HG03060 (cell line): ENCODE results near the gene ABHD17C.
"Not testable (repeated sequence)": the region's sequence is repeated elsewhere in the genome, so short reads cannot be mapped to it uniquely, and the experiment has no call there.

Source experiments
- ATAC-seq: cut with Tn5 transposase; IDR thresholded peaks from one replicate; pipeline ENCODE4 v1.9.1; 2021; ENCODE audit warnings: low read depth, moderate number of reproducible peaks; ENCODE audit not compliant: unreplicated experiment

ABHD17C gene

GRCh38 chr15:80695099-80695910 is at the start of gene ABHD17C:
ABHD17C (plus strand) TSS chr15:80695310; CDS start chr15:80695430, 120 bp downstream.
- no peak for ATAC-seq

GRCh38 chr15:80645494-80646065 is 49.5 kb upstream of the ABHD17C start:
- ATAC-seq, result no peak

GRCh38 chr15:80647424-80647823 is 47.7 kb upstream of the ABHD17C start:
- ATAC-seq, result not testable (repeated sequence)

- ATAC-seq, result no peak
These were observed 40.8 kb upstream of the ABHD17C start for GRCh38 chr15:80654299-80654698.

GRCh38 chr15:80659375-80659774 is 35.7 kb upstream of the ABHD17C start:
- ATAC-seq, result no peak

GRCh38 chr15:80660119-80660518 is 35.0 kb upstream of the ABHD17C start:
- no peak for ATAC-seq

GRCh38 chr15:80662129-80662528 is 33.0 kb upstream of the ABHD17C start:
- ATAC-seq, result no peak

- no peak for ATAC-seq
These were observed 32.2 kb upstream of the ABHD17C start for GRCh38 chr15:80662757-80663553.

- ATAC-seq, result no peak
These were observed 30.0 kb upstream of the ABHD17C start for GRCh38 chr15:80665151-80665550.

- no peak for ATAC-seq
These were observed 27.2 kb upstream of the ABHD17C start for GRCh38 chr15:80667936-80668335.

GRCh38 chr15:80668546-80669236 is 26.4 kb upstream of the ABHD17C start:
- no peak for ATAC-seq

GRCh38 chr15:80669663-80670273 is 25.3 kb upstream of the ABHD17C start:
- no peak for ATAC-seq

- no peak for ATAC-seq
These were observed 21.4 kb upstream of the ABHD17C start for GRCh38 chr15:80673561-80674244.

- ATAC-seq, result no peak
These were observed 20.9 kb upstream of the ABHD17C start for GRCh38 chr15:80674245-80674614.

- no peak for ATAC-seq
These were observed 18.1 kb upstream of the ABHD17C start for GRCh38 chr15:80677041-80677440.

- no peak for ATAC-seq
These were observed 15.8 kb upstream of the ABHD17C start for GRCh38 chr15:80679167-80679803.

- no peak for ATAC-seq
These were observed 15.3 kb upstream of the ABHD17C start for GRCh38 chr15:80679804-80680175.

- ATAC-seq, result no peak
These were observed 12.9 kb upstream of the ABHD17C start for GRCh38 chr15:80682201-80682600.

- no peak for ATAC-seq
These were observed 10.4 kb upstream of the ABHD17C start for GRCh38 chr15:80684697-80685096.
